Testis (tissue), 2 donors: ENCODE measurements around the gene DLGAP4.

Experiments
- POLR2A ChIP-seq: fragments of 450-650 bp; IDR thresholded peaks from one replicate; pipeline ENCODE4 v1.6.1; 2017; ENCODE audit warnings: antibody characterized with exemption, mild to moderate bottlenecking, moderate library complexity
- TF ChIP-seq, protein P1 (sequence below), 3 experiments: fragments of 450-650 bp in 2 of 3; fragments of 200-600 bp in 1 of 3; sonication (generic) in 1 of 3; IDR thresholded peaks; one replicate each; pipeline ENCODE4 v1.5.1; 2016 to 2019; ENCODE audit warnings: antibody characterized with exemption in 3 of 3, mild to moderate bottlenecking in 2 of 3, moderate library complexity in 1 of 3

DNA sequence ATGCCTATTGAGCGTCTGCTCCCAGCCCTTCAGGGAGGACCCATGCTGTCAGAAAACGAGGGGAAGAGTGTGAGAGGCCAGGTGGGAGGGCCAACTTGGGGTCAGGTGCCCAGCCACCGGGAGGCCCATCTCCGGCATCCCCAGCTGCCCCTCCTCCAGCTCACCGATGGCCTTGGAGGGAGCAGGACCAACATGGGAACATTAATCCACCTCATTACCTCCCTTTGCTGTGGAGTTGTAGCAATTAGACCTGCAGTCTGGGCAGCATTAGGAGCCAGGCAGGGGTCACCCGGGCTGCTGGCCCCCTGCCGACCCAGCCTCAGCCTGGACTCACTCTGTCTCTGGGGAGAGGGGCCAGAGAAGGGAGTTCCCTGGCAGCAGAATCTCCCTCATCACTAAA, 25.1 kb downstream of the DLGAP4 start:
- TF ChIP-seq, protein P1, sequence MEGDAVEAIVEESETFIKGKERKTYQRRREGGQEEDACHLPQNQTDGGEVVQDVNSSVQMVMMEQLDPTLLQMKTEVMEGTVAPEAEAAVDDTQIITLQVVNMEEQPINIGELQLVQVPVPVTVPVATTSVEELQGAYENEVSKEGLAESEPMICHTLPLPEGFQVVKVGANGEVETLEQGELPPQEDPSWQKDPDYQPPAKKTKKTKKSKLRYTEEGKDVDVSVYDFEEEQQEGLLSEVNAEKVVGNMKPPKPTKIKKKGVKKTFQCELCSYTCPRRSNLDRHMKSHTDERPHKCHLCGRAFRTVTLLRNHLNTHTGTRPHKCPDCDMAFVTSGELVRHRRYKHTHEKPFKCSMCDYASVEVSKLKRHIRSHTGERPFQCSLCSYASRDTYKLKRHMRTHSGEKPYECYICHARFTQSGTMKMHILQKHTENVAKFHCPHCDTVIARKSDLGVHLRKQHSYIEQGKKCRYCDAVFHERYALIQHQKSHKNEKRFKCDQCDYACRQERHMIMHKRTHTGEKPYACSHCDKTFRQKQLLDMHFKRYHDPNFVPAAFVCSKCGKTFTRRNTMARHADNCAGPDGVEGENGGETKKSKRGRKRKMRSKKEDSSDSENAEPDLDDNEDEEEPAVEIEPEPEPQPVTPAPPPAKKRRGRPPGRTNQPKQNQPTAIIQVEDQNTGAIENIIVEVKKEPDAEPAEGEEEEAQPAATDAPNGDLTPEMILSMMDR (IDR thresholded peaks at IDR 0.05), result no peak
- no peak for TF ChIP-seq POLR2A
